H1 (cell line): ENCODE measurements around the gene ZNF407. TPM values are rescaled to one million over a fixed set of nuclear protein-coding genes. Genes with fewer than 3 reads are reported as not detected.

Experiments
- CTCF ChIA-PET: fragments of 300-600 bp; sonication (Branson Sonifier 250); formaldehyde crosslinking; loops from one replicate; lab custom pipeline; 2021; ENCODE audit not compliant: partially characterized antibody; lab: Charles Lee
- POLR2A ChIA-PET: fragments of 300-600 bp; sonication (Branson Sonifier 250); formaldehyde crosslinking; loops from one replicate; lab custom pipeline; 2021; ENCODE audit warnings: inconsistent platforms; ENCODE audit not compliant: partially characterized antibody; lab: Charles Lee
- DNase-seq, 2 experiments: peaks; one replicate each; pipeline versions ENCODE4 v3.0.0 to v3.0.0-alpha.2; 2010 to 2022; ENCODE audit warnings: low spot score in 2 of 2, low read depth in 1 of 2, mixed read lengths in 1 of 2
- FAIRE-seq: peaks from 2 replicates; lab custom pipeline; 2011; peaks lifted over from hg19 to GRCh38; lab: Jason Lieb, UNC
- H2AFZ ChIP-seq: 2 replicates; pipeline ENCODE4 v1.8.1; 2012; ENCODE audit warnings: low read length, inconsistent platforms
- H2AK5ac ChIP-seq: 2 replicates; pipeline ENCODE4 v1.6.1; 2013; ENCODE audit warnings: low read depth, low read length
- H2BK120ac ChIP-seq: replicated peaks from 2 replicates; pipeline ENCODE3; 2013; ENCODE audit warnings: low read depth, low read length, inconsistent platforms
- H2BK12ac ChIP-seq: 2 replicates; pipeline ENCODE4 v1.6.1; 2013; ENCODE audit warnings: low read depth, low read length
- H2BK15ac ChIP-seq: 2 replicates; pipeline ENCODE4 v1.6.1; 2013; ENCODE audit warnings: low read length
- H2BK20ac ChIP-seq: 2 replicates; pipeline ENCODE4 v1.6.1; 2013; ENCODE audit warnings: low read length
- H2BK5ac ChIP-seq: 2 replicates; pipeline ENCODE4 v1.6.1; 2013; ENCODE audit warnings: low read depth, low read length
- H3K14ac ChIP-seq: 2 replicates; pipeline ENCODE4 v1.6.1; 2013; ENCODE audit warnings: inconsistent platforms; ENCODE audit not compliant: insufficient read length
- H3K18ac ChIP-seq: 2 replicates; pipeline ENCODE4 v1.6.1; 2013; ENCODE audit warnings: low read length; ENCODE audit errors: extremely low read depth
- H3K23ac ChIP-seq: 2 replicates; pipeline ENCODE4 v1.6.1; 2013; ENCODE audit warnings: inconsistent platforms; ENCODE audit not compliant: insufficient read length
- H3K23me2 ChIP-seq: 2 replicates; pipeline ENCODE4 v1.6.1; 2013; ENCODE audit warnings: low read depth, low read length
- H3K27ac ChIP-seq: 2 replicates; pipeline ENCODE4 v1.6.1; 2011; ENCODE audit warnings: low read depth, low read length, inconsistent platforms
- H3K27me3 ChIP-seq, 4 experiments: replicated peaks in 1 of 4; 1 replicate in 1 of 4; 2 replicates in 3 of 4; pipeline versions ENCODE4 v1.6.1 to v1.8.1; 2011 to 2013; ENCODE audit warnings: low read length in 3 of 4, mild to moderate bottlenecking in 3 of 4, inconsistent platforms in 2 of 4, mixed read lengths in 2 of 4, moderate library complexity in 1 of 4; ENCODE audit not compliant: control insufficient read depth in 3 of 4, insufficient read depth in 3 of 4; ENCODE audit errors: extremely low read depth in 1 of 4
- H3K36me3 ChIP-seq, 4 experiments: 2 replicates each; pipeline versions ENCODE4 v1.6.1 to v1.8.1; 2011 to 2013; ENCODE audit warnings: mild to moderate bottlenecking in 4 of 4, low read length in 3 of 4, moderate library complexity in 2 of 4, control low read depth in 1 of 4, inconsistent platforms in 1 of 4; ENCODE audit not compliant: insufficient read depth in 4 of 4, control insufficient read depth in 2 of 4
- H3K4ac ChIP-seq: replicated peaks from 2 replicates; pipeline ENCODE3; 2013; ENCODE audit warnings: low read length, low read depth, mixed read lengths, inconsistent platforms; ENCODE audit not compliant: insufficient read length
- H3K4me1 ChIP-seq, 4 experiments: replicated peaks in 1 of 4; 1 replicate in 1 of 4; 2 replicates in 3 of 4; pipeline versions ENCODE4 v1.6.1 to v1.8.1; 2011 to 2013; ENCODE audit warnings: low read length in 3 of 4, inconsistent platforms in 2 of 4, mixed read lengths in 1 of 4; ENCODE audit not compliant: insufficient read depth in 4 of 4, control insufficient read depth in 3 of 4
- H3K4me2 ChIP-seq, 2 experiments: 2 replicates each; pipeline versions ENCODE4 v1.6.1 to v1.8.1; 2011 to 2013; ENCODE audit warnings: low read depth in 2 of 2, low read length in 2 of 2, control low read depth in 1 of 2, inconsistent platforms in 1 of 2, mild to moderate bottlenecking in 1 of 2; ENCODE audit not compliant: insufficient read depth in 1 of 2
- H3K4me3 ChIP-seq, 4 experiments: fragments of 200-600, 300-600 bp in 1 of 4; sonication (generic), shearing (Covaris generic), sonication (Bioruptor Twin) in 1 of 4; 2 replicates each; pipeline versions ENCODE4 v1.5.1 to v1.8.1; 2011 to 2016; ENCODE audit warnings: low read length in 4 of 4, low read depth in 3 of 4, control low read depth in 2 of 4, inconsistent platforms in 2 of 4, mild to moderate bottlenecking in 2 of 4, mixed read lengths in 1 of 4, moderate library complexity in 1 of 4; ENCODE audit not compliant: insufficient read depth in 2 of 4; ENCODE audit errors: extremely low read depth in 1 of 4
- H3K56ac ChIP-seq: replicated peaks from 2 replicates; pipeline ENCODE3; 2013; ENCODE audit warnings: low read depth, mild to moderate bottlenecking, mixed read lengths, low read length, inconsistent platforms; ENCODE audit not compliant: insufficient read length
- H3K79me1 ChIP-seq: 2 replicates; pipeline ENCODE4 v1.6.1; 2013; ENCODE audit warnings: low read depth, low read length, control low read depth
- H3K79me2 ChIP-seq, 2 experiments: 2 replicates each; pipeline versions ENCODE4 v1.6.1 to v1.8.1; 2012 to 2013; ENCODE audit warnings: low read length in 2 of 2, mild to moderate bottlenecking in 2 of 2, inconsistent platforms in 1 of 2; ENCODE audit not compliant: insufficient read depth in 2 of 2, control insufficient read depth in 1 of 2
- H3K9ac ChIP-seq, 4 experiments: replicated peaks in 1 of 4; 1 replicate in 1 of 4; 2 replicates in 3 of 4; pipeline versions ENCODE4 v1.6.1 to v1.8.1; 2011 to 2013; ENCODE audit warnings: low read depth in 3 of 4, low read length in 3 of 4, control low read depth in 2 of 4, mild to moderate bottlenecking in 2 of 4, moderate library complexity in 2 of 4, inconsistent platforms in 1 of 4; ENCODE audit errors: extremely low read depth in 1 of 4
- H3K9me3 ChIP-seq, 2 experiments: 2 replicates each; pipeline versions ENCODE4 v1.6.1 to v1.8.1; 2012 to 2013; ENCODE audit warnings: mild to moderate bottlenecking in 2 of 2, moderate library complexity in 2 of 2, control low read depth in 1 of 2, inconsistent platforms in 1 of 2, low read depth in 1 of 2, low read length in 1 of 2, mixed read lengths in 1 of 2; ENCODE audit not compliant: insufficient read depth in 2 of 2
- H4K20me1 ChIP-seq, 2 experiments: replicated peaks in 1 of 2; 2 replicates each; pipeline versions ENCODE3 to v1.8.1; 2011 to 2013; ENCODE audit warnings: inconsistent platforms in 2 of 2, low read length in 2 of 2, mild to moderate bottlenecking in 1 of 2; ENCODE audit not compliant: insufficient read depth in 2 of 2, control insufficient read depth in 1 of 2
- H4K5ac ChIP-seq: 2 replicates; pipeline ENCODE4 v1.6.1; 2013; ENCODE audit warnings: low read length, low read depth, mixed read lengths, inconsistent platforms; ENCODE audit not compliant: insufficient read length
- H4K8ac ChIP-seq: 2 replicates; pipeline ENCODE4 v1.8.0; 2013; ENCODE audit warnings: mild to moderate bottlenecking, moderate library complexity, low read length, inconsistent platforms; ENCODE audit not compliant: insufficient read depth; ENCODE audit errors: extremely low read depth
- H4K91ac ChIP-seq: replicated peaks from 2 replicates; pipeline ENCODE3; 2013; ENCODE audit warnings: low read length, mixed read lengths, inconsistent platforms; ENCODE audit not compliant: insufficient read length
- CEBPB ChIP-seq: IDR thresholded peaks from 2 replicates; pipeline ENCODE4 v1.6.1; 2012; ENCODE audit warnings: low read depth, low read length
- CTCF ChIP-seq, 3 experiments: IDR thresholded peaks; 1 replicate in 2 of 3; 2 replicates in 1 of 3; pipeline versions ENCODE4 v1.5.1 to v1.6.1; 2011; ENCODE audit warnings: low read length in 3 of 3, mild to moderate bottlenecking in 3 of 3, inconsistent platforms in 2 of 3, low read depth in 1 of 3, moderate library complexity in 1 of 3; ENCODE audit not compliant: insufficient read depth in 1 of 3; ENCODE audit errors: control extremely low read depth in 1 of 3
- FOSL1 ChIP-seq: IDR thresholded peaks from 2 replicates; pipeline ENCODE4 v1.6.1; 2011; ENCODE audit warnings: mild to moderate bottlenecking, low read depth, low read length, moderate library complexity; ENCODE audit not compliant: insufficient read depth
- KDM1A ChIP-seq: fragments of 200-600, 300-600 bp; sonication (generic); IDR thresholded peaks from 2 replicates; pipeline ENCODE4 v1.7.1; 2016; ENCODE audit warnings: mild to moderate bottlenecking, low read length, borderline replicate concordance
- POLR2A ChIP-seq, 2 experiments: IDR thresholded peaks; 1 replicate in 1 of 2; 2 replicates in 1 of 2; pipeline ENCODE4 v1.6.1; 2011; ENCODE audit warnings: low read depth in 2 of 2, low read length in 2 of 2, mild to moderate bottlenecking in 2 of 2; ENCODE audit errors: control extremely low read depth in 1 of 2
- POLR2AphosphoS5 ChIP-seq: IDR thresholded peaks from 2 replicates; pipeline ENCODE4 v1.6.1; 2011; ENCODE audit warnings: low read depth, low read length
- RAD21 ChIP-seq, 2 experiments: IDR thresholded peaks in 1 of 2; conservative IDR thresholded peaks in 1 of 2; 2 replicates each; pipeline ENCODE4 v1.6.1; 2011; ENCODE audit warnings: low read depth in 2 of 2, low read length in 2 of 2, improper control_type of control experiment in 1 of 2, inconsistent platforms in 1 of 2, mild to moderate bottlenecking in 1 of 2, moderate library complexity in 1 of 2
- RBBP5 ChIP-seq: IDR thresholded peaks from 2 replicates; pipeline ENCODE4 v1.7.1; 2012; ENCODE audit warnings: low read depth, mild to moderate bottlenecking, inconsistent platforms, low read length, moderate library complexity, borderline replicate concordance
- TEAD4 ChIP-seq: IDR thresholded peaks from 2 replicates; pipeline ENCODE4 v1.6.1; 2012; ENCODE audit warnings: low read depth, low read length, inconsistent platforms, mixed read lengths
- ZNF274 ChIP-seq: IDR thresholded peaks from 2 replicates; pipeline ENCODE4 v1.7.0; 2012; ENCODE audit warnings: low read length, borderline replicate concordance; ENCODE audit errors: extremely low read depth
- WGBS, 2 experiments: shearing (Covaris generic) in 1 of 2; methylation state at CpG; one replicate each; pipeline versions ENCODE4 v1.1.6 to v1.1.7; 2013 to 2015; ENCODE audit warnings: low lambda C conversion rate in 2 of 2, mixed read lengths in 2 of 2, inconsistent platforms in 1 of 2, low coverage in 1 of 2, missing lambda C conversion rate in 1 of 2; ENCODE audit not compliant: insufficient replicate concordance in 2 of 2, insufficient coverage in 1 of 2, insufficient read length in 1 of 2; ENCODE audit errors: extremely low coverage in 1 of 2, missing lambda C conversion rate in 1 of 2; 5-methylcytosine and 5-hydroxymethylcytosine counted together
- polyA plus RNA-seq, 7 experiments: library from polyadenylated mRNA; depleted of rRNA in 3 of 7; stranded (reverse) in 5 of 7; unstranded in 2 of 7; fragments of >200 nt in 5 of 7; fragments of 200-250 nt in 2 of 7; gene quantifications; 1 replicate in 5 of 7; 2 replicates in 1 of 7; 4 replicates in 1 of 7; pipeline versions ENCODE4 v1.2.1 to v1.2.3, GENCODE V29; 2011 to 2013; ENCODE audit warnings: missing spikeins in 2 of 7, mixed read lengths in 2 of 7
- total RNA-seq: library from RNA; stranded (reverse); fragmentation: NEBNext Ultra II Directional; extraction: Animal tissue kit (Norgen Biotek cat#: 25700); gene quantifications from 2 replicates; pipeline ENCODE4 v1.2.1, GENCODE V29; 2021
- TF ChIP-seq, protein P1 (sequence below): IDR thresholded peaks from 2 replicates; pipeline ENCODE4 v1.6.1; 2011; ENCODE audit warnings: low read depth, mild to moderate bottlenecking, low read length; ENCODE audit not compliant: insufficient read depth

ZNF407 gene
- total and polyA plus RNA-seq, 2 of the 8 experiments (the other 6 are each of a cell fraction or from before 2014, with no cell fraction given) = 1.5 to 6.8 TPM

DNA sequence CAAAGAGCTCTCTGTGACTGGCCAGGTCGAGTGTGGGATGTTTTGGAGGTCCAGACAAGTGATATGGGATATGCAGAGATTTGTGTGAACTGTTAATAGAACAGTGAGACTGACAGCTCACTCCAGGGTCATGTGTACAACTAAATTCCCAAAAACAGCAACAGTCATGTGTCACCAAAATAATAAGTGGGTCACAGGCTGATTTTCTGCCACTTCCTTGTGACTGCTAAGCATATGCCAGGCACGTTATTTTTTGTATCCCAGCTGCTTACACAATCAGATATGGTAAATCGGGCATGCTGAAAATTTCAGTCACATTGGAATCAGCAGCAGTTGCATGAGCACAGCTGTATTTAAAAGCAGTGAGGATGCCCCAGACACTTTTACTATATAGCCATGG lies 412.6 kb downstream of the ZNF407 start:
- H3K27ac ChIP-seq = no peak overlapping the region
- H3K9me3 ChIP-seq = no peaks in the 10 kb centered on the region
- H4K5ac ChIP-seq = no peak overlapping the region
- no peaks in the 10 kb centered on the region for H4K20me1 ChIP-seq
- H3K4me2 ChIP-seq = no peak overlapping the region
- no peaks in the 10 kb centered on the region; the same call in 1 of the 2 replicates for H3K79me1 ChIP-seq
- FAIRE-seq = no peak
- no peak overlapping the region for H3K14ac ChIP-seq
- no peak overlapping the region for H2BK120ac ChIP-seq
- no peak overlapping the region for H3K23ac ChIP-seq
- no peak overlapping the region for H4K8ac ChIP-seq
- no peak overlapping the region for H2BK15ac ChIP-seq
- no peak overlapping the region for H3K9ac ChIP-seq
- H3K4me3 ChIP-seq = no peak overlapping the region
- WGBS, 2 experiments = 97% methylated on average over 3 of the region's 3 CpGs; no CpG with 5 or more reads in 1 of the 2 experiments
- H2BK5ac ChIP-seq = no peak overlapping the region
- H2BK12ac ChIP-seq = no peak overlapping the region
- CTCF ChIA-PET = interaction anchor here (0.8 to 1.3 kb wide), 3 partner anchors 8 to 54 kb away, joined by 3 to 5 read pairs (median 3); no protein-coding TSS in a partner anchor
- H3K36me3 ChIP-seq = no peaks in the 10 kb centered on the region
- no peaks in the 10 kb centered on the region; a peak in 1 of 7 replicates for H3K27me3 ChIP-seq
- no peak overlapping the region for H3K18ac ChIP-seq
- no peaks in the 10 kb centered on the region; a peak in 1 of 7 replicates for H3K4me1 ChIP-seq
- POLR2A ChIA-PET = no interaction called here
- H4K91ac ChIP-seq = no peak overlapping the region
- no peak overlapping the region for H2AK5ac ChIP-seq
- H3K56ac ChIP-seq = no peak overlapping the region
- H3K4ac ChIP-seq = no peak overlapping the region
- no peaks in the 10 kb centered on the region for H3K79me2 ChIP-seq
- H2AFZ ChIP-seq = no peak overlapping the region
- no peak overlapping the region for H2BK20ac ChIP-seq
- DNase-seq = no peak
- H3K23me2 ChIP-seq = no peaks in the 10 kb centered on the region
- TF ChIP-seq KDM1A = no peak
- no peak for TF ChIP-seq POLR2A (IDR thresholded peaks at IDR 0.05; ENCODE audit: control extremely low read depth in 1 of 2, low read depth in 2 of 2, low read length in 2 of 2)
- no peak for TF ChIP-seq POLR2AphosphoS5
- no peak for TF ChIP-seq RAD21 (IDR thresholded peaks at IDR 0.05 in 1 of 2, conservative IDR thresholded peaks at IDR 0.05 in 1 of 2; ENCODE audit: low read depth in 2 of 2, low read length in 2 of 2)
- no peak for TF ChIP-seq FOSL1
- no peak for TF ChIP-seq RBBP5
- TF ChIP-seq ZNF274 = no peak
- TF ChIP-seq, protein P1, sequence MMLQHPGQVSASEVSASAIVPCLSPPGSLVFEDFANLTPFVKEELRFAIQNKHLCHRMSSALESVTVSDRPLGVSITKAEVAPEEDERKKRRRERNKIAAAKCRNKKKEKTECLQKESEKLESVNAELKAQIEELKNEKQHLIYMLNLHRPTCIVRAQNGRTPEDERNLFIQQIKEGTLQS = no peak
- no peak for TF ChIP-seq TEAD4
- TF ChIP-seq CEBPB = no peak
- TF ChIP-seq CTCF (IDR thresholded peaks at IDR 0.05; ENCODE audit: control extremely low read depth in 1 of 3, insufficient read depth in 1 of 3, low read depth in 1 of 3, low read length in 3 of 3) = no peak
